ENCODE results near the gene CCDC77.
"Not testable (repeated sequence)": the region's sequence is repeated elsewhere in the genome, so short reads cannot be mapped to it uniquely, and the experiment has no call there.

CCDC77 gene

DNA sequence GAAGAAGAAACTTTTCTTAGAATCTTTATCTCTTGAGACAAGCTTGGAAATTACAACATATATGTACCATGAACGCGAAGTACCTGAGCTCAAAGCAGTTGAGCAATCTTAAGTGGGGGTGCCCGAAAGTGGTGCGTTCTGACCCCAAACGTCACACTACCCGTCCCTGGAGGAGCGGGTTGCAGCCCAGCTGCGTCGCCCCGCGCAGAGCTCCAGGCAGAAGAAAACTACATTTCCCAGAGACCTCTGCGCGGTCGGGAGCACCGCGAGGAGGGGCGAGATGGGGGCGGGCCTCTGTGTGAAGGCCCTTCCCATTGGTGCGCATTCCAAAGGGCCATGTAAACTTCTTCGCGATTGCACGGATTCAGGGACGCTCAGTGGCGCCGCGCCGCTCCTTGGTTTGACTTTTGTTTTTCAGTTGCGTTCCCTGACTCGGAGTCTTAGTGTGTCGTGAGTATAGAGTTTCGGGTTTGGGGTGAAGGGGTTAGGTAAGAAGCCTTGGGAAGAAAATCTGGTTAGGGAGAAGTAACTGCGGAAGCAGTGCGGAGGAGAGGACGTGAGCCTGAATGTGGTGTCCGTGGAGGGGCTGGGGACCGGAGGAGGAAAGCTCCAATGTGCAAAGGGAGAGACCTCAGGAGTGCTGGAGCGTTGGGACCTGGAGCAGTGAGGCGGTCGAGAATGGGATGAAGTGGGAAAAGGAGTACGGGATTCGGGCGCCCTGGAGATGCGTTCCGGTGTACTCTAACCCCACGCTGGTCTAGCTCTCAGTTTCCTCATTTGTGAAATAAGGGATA lies at the start of gene CCDC77:
Gene CCDC77 (plus strand): TSS at position 410 of the 794 bp plus-strand sequence. CDS start 7,740 bp downstream, outside the sequence.
- DNase-seq, result peak; percentile 91

DNA sequence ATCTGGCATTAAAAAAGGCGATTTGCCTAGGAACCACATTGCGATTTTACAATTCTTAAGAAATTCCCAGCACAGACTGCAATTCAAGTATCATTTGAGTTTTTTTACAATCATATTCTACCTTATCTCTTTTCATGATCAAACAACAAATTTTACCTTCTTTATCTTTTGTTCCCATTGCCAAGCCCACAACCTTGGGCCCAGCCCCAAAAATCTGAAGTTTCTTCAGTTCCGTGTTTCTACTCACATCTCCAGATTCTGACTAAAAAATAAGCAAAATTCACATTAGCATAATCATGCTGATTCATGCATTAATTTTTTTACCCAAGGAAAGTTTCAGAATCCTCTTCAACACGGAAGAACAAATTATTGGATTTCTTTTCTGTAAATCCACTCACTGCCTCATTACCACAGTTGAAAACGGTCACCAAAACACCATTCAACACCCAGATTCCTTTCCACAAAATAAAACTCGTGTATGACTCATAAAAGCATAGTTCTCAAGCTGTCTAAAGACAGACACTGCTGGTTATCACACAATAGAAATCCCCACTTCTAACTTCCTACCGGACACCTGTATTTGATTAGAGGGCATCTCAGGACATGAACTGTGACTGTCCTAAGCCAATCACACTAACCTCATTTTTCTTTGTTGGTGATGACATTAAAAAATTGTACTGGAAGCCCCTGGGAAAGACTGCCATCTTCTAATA lies 45.0 kb upstream of the CCDC77 start:
- no peak for DNase-seq

DNA sequence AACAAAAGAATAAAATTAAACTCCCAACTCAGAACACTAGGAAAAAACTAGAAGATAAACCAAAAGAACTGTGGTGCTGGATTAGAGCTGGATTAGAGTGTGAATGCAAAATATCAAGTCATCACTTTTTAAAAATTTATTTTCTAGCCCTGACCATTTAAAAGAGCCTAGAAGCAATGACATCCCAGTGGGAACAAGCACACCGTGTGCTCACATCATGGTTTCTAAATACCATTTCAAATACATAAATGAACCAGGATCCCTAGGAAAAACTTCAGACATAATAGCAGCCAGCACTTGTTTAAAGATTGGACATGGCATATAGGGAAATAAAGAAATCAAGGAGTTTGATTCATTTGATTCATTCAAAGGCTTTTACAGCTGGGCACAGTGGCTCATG lies 42.4 kb upstream of the CCDC77 start:
- DNase-seq, result no peak

DNA sequence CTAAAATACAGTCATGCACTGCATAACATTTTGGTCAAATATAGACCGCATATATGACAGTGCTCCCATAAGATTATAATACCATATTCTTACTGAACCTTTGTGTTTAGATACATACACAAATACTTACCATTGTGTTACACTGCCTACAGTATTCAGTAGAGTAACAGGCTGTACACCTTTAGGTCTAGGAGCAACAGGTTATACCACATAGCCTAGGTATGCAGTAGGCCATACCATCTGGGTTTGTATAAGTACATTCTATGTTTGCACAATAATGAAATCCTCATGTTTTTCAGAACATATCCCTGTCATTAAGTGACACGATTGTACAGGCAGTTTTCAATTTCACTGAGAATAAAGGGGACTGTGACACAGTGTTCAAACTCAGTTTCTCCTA lies 34.6 kb upstream of the CCDC77 start:
- DNase-seq, result no peak

DNA sequence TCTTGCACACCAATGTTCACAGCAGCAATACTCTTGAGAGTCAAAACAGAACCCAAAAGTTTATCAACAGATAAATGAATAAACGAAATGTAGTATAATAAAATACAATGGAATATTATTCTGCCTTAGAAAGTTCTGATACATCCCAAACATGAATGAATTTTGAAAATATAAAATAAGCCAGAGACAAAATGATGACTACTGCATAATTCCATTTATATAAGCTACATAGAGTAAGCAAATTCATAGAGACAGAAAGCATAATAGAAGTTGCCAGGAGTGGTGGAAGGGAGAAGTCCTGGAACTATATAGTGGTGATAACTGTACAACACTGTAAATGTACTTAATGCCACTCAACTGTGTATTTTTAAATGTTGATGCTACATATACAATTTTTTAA lies 33.5 kb upstream of the CCDC77 start:
- DNase-seq, result no peak

DNA sequence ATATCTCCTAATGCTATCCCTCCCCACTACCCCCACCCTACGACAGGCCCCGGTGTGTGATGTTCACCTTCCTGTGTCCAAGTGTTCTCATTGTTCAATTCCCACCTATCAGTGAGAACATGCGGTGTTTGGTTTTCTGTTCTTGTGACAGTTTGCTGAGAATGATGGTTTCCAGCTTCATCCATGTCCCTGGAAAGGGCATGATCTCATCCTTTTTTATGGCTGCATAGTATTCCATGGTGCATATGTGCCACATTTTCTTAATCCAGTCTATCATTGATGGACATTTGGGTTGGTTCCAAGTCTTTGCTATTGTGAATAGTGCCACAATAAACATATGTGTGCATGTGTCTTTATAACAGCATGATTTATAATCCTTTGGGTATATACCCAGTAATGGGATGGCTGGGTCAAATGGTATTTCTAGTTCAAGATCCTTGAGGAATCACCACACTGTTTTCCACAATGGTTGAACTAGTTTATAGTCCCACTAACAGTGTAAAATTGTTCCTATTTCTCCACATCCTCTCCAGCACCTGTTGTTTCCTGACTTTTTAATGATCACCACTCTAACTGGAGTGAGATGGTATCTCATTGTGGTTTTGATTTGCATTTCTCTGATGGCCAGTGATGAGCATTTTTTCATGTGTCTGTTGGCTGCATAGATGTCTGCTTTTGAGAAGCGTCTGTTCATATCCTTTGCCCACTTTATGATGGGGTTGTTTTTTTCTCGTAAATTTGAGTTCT lies 30.5 kb upstream of the CCDC77 start:
- DNase-seq, result not testable (repeated sequence)

DNA sequence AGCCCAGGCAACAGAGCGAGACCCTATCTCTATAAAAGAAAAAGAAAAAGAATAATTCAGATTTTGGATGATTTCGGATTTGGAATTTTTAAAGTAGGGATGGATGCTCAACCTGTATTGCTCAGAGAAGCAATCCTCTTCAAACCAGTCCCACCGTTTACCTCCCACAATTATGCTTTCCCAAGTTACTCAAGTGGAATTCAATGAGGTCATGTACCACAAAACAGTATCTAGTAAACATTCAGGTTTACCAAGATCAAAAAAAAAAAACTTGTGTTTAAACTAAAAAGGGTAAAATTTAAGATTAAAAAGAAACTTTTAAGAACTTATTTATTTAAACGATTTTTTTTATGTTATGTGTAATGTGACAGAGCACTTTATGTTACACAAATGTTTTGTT lies 14.8 kb upstream of the CCDC77 start:
- no peak for DNase-seq

DNA sequence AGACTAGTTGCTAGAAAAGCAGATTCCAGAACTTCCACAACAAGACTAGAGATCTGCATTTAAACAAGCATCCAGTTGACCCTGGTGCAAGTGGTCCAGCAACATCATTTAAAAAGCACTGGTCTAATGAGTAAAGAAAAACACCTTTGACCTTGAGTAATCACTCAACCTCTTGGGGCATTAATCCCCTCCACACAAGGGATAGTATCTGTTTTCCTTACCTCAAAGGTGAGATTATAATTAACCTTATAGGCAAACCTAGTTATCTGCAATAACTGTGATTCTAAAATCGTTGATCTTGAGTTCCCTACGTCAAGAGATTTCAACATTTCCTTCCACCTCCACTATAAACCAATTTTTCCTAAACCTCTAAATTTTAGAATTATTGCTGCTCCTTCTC lies 13.4 kb upstream of the CCDC77 start:
- DNase-seq, result no peak

DNA sequence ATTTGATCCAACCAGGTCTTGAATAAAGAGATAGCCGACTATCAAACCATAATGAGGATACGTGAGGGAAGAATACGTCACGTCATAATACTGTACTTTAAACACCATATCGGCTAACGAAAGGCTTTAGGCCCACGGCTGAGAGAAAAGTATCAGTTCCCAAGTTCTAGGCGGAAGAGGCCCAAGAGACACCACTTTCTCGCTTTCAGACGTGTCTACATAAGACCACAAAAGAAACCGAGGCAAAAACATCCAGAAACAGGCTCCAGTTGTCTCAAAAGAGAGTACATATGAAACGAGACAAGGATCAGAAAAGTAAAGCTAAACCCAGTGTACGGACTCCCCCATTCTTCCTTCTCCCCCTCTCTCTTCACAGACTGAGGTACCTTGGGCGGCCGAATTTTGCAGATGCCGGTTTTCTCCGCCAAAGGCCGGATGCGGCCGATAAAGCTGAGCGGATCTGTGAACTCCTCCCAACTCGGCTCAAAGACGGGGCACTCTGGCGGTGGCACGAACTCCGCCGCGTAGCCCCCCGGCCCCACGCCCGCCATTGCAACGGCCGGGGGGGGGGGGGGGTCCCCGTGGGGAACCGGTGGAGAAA lies 12.8 kb upstream of the CCDC77 start:
- DNase-seq, result peak; percentile 52

DNA sequence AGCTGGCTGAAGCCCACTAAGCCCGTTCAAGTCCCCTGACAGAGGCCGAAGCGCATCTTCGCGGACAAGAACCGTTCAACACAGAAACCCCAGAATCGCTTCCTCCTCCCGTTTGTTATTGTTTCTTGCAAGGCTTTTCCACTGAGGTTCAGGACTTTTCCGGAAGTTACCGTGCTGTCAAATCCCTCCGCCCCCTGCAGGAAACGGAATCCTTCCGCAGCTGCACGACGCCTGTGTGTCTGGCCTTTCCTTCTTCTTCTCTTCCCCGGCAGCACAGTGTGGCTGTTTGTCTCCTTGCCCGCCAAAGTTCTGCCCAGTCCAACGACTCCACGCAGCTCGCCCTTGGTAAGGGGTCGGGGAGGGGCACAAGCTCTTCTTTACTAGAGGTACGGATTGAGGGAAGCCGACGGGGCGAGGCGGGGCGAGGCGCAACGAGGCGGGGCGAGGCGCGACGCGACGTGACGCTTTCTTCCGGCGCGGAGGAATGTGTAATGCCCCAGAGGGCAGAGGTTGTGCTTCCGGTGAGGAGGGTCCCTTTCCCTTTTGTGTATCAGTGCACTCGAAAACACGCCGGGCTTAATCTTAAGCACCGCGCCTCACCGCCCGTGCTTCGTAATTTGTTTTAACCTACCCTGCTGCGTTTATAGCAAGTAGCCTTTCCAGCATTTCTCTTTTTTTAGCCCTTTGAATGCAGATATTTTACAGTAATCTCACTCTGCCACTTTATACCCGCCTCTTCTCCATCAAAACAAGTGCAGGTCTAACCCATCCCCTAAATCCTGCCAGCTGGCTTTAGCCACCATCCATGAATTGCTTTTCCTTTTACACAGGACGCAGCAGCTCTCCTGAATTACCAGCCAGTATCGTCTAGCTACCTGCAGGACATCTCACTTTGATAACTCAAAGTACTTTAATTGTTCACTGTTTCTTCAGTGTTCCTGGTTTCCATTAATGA lies 12.0 kb upstream of the CCDC77 start, which contains the start of gene KDM5A:
Gene KDM5A (minus strand): TSS at position 179 of the 955 bp plus-strand sequence. CDS start 229 bp downstream, outside the sequence.
- DNase-seq, result peak; percentile 87

DNA sequence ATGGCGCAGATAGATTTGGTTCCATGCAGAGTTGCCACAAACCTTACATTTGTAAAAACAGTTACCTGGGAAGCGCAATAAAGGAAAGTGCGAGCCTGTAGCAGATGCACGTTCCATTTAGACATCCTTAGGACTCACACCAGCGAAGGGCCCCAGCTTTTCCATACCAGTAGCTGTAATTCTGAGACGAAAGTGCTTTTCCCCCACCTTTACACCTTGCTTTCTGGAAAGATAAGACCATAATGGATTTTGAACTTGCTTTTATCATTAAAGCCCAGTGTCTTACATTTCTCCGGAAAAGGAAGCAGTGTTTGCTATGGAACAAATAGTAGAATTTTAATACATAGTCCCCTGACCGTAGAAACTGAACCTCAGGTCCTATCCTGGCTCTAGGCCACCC lies 616 bp upstream of the CCDC77 start:
- no peak for DNase-seq

DNA sequence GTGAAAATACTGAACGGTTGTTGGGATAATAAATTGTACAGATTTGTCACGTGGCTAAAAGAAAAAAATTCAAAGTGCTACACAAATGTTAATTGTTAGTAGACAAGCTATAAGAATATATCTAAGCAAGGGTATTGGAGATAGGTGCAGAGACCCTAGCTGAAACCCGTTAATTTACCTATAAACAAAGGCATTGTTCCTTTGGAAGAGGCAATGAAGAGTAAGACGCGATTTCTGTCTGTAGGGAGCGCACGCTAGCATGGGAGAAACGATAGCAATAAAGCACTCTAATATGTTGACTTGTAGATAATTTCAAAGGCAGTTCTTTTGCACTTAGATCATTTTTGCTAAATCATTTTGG lies 565 bp downstream of the CCDC77 start:
- no peak for DNase-seq

DNA sequence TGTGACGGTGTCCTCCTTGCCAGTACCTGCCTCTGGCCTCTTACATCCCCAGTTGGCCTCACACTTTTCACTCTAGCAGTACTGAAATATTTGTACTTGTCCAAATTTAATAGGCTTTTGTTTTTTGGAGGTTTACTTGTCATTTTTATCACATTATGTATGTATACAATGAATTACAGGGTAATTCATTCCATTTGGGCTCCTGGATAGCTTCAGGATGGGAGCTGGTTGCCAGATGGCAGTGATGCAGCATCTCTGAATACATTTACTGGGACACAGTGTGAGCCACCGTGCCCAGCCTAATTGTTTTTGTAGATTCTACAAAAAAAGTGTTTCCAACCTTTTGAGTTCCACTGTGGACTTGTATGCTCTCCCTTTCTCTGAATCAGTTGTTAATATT lies 13.4 kb downstream of the CCDC77 start:
- DNase-seq, result no peak

DNA sequence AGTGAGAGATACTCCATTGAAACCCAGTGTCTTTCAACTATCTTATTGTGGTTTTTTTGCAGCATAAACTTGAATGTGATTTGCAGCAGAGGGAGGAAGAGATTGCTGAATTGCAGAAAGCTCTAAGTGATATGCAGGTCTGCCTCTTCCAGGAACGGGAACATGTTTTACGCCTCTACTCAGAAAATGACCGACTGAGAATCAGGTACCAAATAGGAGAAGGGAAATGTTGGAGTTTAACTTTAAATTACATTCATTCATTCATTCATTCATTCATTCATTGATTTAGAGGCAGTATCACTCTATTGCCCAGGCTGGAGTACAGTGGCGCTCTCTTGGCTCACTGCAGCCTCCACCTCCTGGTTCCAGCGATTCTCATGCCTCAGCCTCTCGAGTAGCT lies 17.0 kb downstream of the CCDC77 start:
- DNase-seq, result no peak

DNA sequence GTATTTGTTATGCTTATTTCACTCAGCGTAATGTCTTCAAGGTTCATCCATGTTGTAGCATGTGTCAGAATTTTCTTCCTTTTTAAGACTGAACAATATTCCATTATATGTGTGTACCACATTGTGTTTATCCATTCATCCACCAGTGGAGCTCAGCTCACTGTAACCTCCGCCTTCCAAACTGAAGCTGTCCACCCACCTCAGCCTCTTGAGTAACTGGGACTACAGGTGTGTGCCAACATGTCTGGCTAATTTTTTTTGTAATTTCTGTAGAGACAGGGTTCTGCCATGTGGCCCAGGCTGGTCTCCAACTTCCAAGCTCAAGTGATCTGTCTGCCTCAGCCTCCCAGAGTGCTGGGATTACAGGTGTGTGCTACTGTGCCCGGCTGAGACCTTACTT lies 21.1 kb downstream of the CCDC77 start:
- no peak for DNase-seq

DNA sequence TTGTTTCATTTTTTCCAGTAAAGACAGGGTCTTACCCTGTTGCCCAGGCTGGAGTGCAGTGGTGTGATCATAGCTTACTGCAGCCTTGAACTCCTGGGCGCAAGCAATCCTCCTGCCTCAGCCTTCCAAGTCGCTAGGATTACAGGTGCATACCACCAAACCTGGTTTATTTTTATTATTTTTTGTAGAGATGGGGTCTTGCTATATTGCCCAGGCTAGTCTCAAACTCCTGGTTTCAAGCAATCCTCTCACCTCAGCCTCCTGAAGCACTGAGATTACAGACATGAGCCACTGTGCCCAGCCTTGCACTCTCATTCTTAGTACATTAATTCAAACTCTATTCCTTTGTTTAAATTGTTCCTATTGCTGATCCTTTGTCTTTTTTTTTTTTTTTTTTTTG lies 34.3 kb downstream of the CCDC77 start:
- DNase-seq, result not testable (repeated sequence)

DNA sequence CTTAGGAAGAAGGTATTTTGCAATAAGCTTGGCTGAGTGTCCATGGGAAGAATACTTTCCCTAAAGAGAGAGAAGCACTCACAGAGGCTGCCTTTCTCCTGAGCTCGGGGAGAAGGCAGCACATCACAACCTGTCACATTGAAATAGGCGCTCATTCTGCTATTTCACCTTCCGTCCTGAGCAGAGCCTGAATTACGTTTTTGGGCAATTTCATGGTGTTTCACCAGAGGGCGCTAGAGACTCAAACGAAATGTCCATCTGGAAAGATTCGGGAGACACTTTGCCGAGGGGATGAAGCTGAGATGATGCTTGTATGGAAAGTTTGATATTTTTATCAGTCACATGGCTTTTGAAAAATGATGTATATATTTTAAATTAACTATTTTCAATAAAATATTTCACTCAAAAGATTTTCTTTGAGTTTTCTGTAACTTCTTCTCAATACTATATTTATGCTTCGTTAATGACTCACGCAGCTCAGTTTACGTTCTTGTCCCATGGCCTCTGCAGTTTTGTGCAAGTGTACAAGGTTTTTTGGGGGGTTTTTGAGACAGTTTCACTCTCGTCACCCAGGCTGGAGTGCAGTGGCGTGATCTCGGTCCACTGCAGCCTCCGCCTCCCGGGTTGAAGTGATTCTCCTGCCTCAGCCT lies 40.9 kb downstream of the CCDC77 start:
- DNase-seq, result peak; percentile 36

DNA sequence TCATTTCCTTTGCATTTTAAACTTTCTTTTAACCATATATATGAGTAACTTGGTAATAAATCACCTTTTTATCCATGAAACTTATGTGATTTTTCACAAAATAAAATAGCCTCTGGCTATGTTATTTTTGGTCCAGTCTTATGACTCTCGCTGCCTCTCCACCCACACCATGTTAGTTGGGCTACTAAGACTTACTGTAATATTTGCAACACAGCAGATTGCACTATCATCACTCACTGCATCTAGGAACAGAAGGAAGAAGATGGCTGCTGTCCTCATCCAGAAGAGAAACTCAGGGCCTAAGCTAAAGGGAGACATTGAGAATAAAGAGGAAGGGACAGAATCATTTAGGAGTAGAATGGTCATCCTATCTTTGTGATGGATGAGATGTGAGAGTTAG lies 45.7 kb downstream of the CCDC77 start:
- DNase-seq, result no peak

DNA sequence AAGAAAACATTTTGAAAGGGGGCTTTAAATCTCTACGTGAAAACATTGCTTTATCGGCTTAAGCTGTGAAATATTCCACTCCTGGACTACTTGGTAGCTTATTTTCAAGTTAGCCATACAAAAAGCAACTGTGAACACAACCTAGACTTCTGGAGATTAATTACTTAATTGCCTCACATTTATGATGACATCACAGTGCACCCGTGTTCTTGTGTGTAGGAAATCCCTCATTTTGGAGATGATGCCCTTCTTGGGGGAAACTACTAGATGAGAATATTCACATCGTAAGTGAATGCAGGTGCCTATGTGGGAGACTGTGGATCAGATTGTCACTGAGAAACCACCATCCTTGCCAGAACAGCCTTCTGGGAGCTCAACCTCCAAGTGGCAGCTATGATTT lies 47.8 kb downstream of the CCDC77 start:
- no peak for DNase-seq

DNA sequence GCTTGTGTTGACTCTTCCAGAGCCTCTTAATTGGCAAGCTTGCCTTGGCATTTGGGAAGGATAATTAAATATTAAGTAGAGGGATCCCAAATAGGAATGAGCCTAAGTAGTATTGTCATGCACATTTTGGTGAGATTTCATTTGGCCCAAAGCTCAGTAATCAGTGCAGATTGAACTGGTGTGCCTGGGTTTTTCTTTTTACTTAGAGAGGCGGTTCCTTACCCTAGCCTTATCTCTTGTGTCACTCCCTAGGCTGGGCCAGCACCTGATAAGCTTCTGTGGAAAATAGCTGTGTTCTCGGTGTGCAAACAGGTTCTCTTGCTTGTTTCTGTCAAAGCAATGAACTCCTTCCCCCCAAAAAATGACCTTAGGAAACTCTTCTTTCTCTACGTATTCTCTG lies 49.0 kb downstream of the CCDC77 start:
- no peak for DNase-seq

DNA sequence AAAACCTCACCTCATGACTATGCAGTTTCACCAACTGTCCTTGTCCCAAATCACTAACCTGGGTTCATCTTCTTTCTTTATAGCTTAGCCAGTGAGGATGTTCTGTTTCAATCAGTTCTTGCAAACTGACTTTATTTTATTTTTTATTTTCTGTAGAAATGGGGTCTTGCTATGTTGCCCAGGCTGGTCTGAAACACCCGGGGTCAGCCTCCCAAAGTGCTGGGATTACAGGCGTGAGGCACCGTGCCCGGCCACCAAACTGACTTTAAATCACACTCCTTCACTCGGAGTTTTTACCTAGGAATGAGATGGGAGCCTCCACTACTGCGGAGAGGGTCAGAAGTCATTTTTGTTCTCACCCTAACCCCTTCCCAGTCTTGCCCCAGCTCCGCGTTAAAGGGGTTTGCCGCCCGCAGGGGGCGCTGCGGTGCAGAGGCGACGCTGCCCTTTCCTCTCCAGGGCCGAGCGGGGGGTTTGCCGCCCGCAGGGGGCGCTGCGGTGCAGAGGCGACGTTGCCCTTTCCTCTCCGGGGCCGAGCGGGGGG lies 51.3 kb downstream of the CCDC77 start:
- peak; percentile 62 for DNase-seq
